Stomach (tissue), 4 donors: ENCODE measurements around the gene MYF5.

ENCODE experiments used
- POLR2A ChIP-seq, 4 donors: fragments of 450-650 bp; IDR thresholded peaks; one replicate each; pipeline ENCODE4 v1.6.1; 2016; ENCODE audit warnings: antibody characterized with exemption in 4 of 4, control low read depth in 2 of 4, mild to moderate bottlenecking in 1 of 4, moderate library complexity in 1 of 4
- TF ChIP-seq, protein P1 (sequence below), 7 experiments: fragments of 450-650 bp in 4 of 7; fragments of 200-600 bp in 3 of 7; sonication (generic) in 3 of 7; IDR thresholded peaks; one replicate each; pipeline ENCODE4 v1.5.1; 2016 to 2019; ENCODE audit warnings: antibody characterized with exemption in 7 of 7, control low read depth in 2 of 7, mild to moderate bottlenecking in 1 of 7

DNA sequence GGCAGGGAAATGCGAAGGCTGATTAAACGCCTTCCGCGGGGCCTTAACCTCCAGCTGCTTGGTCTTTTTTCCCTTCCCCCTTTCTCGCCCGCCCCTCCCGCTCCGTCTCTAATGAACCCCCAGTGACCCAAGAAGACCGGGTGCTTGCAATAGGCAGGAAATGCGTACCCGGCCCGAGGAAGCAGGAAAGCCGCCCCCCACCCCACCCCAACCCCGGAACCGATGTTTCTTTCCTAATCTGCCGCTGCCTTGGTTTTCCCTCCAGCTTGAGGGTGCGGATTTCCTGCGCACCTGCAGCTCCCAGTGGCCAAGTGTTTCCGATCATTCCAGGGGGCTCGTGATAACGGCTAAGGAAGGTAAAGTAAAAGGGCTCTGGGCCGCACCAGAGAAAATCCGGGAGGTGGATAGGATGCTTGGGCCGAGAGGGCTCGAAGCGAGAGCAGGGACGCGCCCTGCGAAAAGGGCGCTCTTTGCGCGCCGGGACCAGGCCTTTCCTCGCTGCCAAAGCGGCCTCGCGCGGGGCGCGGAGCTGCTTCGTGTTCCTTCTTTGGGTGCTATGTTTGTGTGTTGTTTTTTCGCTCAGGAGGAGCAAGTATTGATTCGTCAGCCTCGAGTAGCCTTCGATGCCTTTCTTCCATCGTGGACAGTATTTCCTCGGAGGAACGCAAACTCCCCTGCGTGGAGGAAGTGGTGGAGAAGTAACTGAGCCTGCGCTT, 8.3 kb upstream of the MYF5 start:
- TF ChIP-seq, protein P1, sequence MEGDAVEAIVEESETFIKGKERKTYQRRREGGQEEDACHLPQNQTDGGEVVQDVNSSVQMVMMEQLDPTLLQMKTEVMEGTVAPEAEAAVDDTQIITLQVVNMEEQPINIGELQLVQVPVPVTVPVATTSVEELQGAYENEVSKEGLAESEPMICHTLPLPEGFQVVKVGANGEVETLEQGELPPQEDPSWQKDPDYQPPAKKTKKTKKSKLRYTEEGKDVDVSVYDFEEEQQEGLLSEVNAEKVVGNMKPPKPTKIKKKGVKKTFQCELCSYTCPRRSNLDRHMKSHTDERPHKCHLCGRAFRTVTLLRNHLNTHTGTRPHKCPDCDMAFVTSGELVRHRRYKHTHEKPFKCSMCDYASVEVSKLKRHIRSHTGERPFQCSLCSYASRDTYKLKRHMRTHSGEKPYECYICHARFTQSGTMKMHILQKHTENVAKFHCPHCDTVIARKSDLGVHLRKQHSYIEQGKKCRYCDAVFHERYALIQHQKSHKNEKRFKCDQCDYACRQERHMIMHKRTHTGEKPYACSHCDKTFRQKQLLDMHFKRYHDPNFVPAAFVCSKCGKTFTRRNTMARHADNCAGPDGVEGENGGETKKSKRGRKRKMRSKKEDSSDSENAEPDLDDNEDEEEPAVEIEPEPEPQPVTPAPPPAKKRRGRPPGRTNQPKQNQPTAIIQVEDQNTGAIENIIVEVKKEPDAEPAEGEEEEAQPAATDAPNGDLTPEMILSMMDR (IDR thresholded peaks at IDR 0.05): no peak
- no peak for TF ChIP-seq POLR2A (IDR thresholded peaks at IDR 0.05)
